Stimulated activated CD8-positive, alpha-beta memory T cell treated with anti-CD3 and anti-CD28 coated beads, Interleukin-12 subunit alpha, Interleukin-12 subunit beta, amount 100 ng/mL, for 24 hours (primary cell): ENCODE data around the gene FHIT.

Experiments used
- DNase-seq: peaks from one replicate; pipeline ENCODE4 v3.0.0-alpha.2; 2020; ENCODE audit errors: extremely low read depth

The FHIT gene

DNA sequence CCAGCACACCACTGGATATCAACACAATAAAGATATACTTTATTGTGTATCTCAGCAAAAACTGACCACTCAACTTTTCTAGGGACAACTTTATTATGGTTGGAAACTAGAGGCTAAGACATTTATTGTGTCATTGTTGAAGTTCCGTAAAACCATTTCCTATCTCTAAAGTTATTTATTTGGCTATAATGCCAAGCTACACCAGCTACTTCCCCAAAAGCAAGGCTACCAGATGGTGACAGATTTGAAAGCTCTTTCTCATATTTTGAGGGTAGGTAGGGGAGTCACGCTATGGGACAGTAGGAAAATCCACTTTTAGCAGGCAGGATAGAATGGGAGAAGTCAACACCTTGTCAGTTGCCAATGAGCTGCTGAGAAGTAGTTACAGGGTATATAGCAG lies 1366.8 kb downstream of the FHIT start:
- DNase-seq: no peak

DNA sequence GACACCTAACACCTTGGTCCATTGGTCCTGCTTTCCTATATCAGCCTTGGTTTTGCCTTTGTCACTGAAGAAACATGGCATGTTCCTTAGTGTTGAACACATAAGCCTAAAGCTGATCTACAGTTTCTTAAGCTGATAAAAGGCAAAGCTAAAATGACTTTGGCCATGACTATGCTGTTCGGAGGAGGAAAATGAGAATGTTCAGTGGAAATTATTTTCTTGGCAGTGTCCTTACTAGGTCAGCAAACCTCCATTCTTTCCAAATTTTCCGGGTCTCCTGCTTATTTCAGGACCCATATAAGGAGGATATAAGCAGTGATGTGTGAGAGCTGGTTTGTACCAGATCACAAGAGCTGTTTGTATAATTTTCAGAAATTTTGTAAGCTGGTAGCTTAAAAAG lies 1368.5 kb downstream of the FHIT start:
- no peak for DNase-seq

DNA sequence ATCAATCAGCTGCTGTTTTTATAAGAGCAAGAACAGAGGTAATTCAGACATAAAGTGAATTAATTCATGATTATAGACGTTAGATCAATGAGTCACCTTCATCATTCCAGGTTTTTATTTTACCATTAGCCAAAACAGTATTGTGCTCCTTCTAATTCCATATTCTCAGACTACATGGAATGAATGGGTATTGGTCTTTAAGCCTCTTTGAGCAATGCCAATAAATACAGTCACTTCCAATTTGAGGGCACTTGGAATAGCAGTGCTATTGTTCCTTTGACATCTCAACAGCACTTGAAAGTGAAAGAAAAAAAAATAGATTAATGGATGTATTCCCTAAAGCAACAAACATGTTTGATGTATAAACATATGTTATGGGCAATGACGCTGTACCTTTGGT lies 1370.5 kb downstream of the FHIT start:
- no peak for DNase-seq

GRCh38 chr3:59879031-59879581 lies 1372.1 kb downstream of the FHIT start:
- no peak for DNase-seq

GRCh38 chr3:59878038-59878427 lies 1373.2 kb downstream of the FHIT start:
- DNase-seq: no peak

DNA sequence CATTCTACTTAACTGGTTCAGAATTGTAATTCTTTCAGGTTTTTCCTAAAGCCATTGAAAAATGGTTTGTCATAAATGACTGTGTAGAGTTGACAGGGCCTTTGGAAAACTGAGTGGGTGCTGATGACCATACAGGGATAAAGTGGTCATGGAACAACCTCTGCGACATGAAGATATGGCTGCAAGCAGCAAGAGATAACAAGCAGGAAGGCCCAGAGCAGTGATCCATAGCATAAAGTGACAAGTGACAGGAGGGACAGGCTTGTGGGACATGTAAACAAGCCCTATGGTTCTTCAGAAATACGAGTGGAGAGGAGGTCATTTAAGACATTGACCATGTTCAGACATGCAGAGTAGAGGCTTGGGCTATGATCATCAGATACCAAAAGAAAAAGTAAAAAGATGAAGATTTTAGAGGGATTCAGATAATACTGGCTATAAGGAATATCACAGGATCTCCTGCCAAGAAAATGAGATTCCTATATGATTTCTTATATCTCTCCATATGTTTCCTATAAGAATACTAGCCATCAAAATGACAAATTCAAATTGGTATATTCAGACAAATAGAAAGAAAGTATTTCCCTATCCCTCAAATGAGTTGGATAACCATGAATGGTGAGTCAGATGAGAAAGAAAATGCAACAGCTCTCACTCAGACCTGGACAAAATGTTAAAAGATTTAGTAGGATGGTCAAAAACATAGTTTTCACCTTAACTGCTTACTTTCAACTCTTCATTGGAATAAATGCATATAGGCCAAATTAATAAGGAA lies 1373.8 kb downstream of the FHIT start:
- DNase-seq: no peak

GRCh38 chr3:59876533-59877062 lies 1374.7 kb downstream of the FHIT start:
- no peak for DNase-seq

DNA sequence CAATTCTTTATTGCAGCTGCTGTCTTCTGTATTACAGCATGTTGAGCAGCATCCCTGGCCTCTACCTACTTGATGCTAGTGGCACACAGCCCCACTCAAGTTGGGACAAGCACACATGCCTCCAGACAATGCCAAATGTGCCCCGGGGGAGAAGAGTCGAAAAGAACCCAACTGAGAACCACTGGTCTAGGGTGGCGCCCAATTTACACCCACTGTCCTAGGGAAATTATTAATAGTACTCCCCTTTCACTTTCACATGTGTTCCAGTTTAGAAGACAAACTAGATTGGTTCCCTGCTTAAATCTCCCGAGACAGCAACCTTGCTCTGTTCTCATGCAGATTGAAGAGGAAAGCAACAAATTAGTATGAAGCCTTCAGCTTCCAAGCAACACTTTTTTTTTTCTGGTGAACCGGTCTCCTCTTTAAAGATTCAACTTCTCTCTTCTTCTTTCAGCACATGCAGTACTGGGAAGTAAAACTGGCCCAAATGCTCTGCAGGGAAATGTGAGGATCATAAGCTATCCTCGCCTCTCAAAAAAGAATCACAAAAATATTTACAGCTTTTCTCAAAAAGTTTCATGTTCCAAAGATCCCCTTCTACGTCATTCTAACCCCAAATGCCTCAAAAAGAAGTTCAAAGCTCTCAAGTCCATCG lies 1377.5 kb downstream of the FHIT start:
- no peak for DNase-seq

- DNase-seq: no peak
Measured at GRCh38 chr3:59872128-59872527, 1379.1 kb downstream of the FHIT start.

DNA sequence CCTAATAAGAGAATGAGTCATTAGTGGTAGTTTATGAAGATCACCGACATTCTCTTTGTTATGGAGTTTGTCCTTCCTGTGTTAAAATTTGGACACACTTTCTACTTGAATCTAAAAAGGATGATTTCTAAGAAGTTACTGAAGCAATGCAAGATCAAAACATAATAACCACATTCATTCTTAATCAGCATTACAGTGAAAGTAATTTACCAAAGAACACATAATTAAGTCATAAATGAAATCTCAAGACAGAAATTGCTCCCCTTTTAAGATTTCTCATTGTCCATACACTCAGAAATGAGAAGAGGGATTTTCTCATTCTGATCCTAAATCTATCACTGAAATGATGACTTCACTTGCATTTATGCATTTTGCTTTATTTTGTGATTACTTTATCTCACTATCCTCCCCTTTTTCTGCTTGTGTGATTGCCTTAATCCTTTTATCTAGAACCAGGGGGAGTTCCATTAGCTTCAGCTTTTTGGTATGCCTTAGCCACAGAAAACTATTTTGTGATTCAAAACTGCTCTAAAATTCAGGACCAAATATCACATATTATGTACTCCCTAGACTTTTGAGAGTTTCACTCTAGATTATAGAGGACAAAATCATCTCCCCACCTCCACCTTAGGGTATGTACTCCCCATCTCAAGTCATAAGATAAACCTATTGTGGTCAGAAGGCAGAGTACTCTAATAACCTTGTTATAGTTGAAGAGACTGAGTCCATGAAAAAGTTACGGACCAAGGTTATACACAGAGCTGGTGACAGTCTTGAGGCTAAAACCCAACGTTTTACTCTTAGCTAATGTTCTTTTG lies 1383.9 kb downstream of the FHIT start:
- DNase-seq: no peak

GRCh38 chr3:59866076-59866475 lies 1385.2 kb downstream of the FHIT start:
- DNase-seq: no peak

- no peak for DNase-seq
Measured at GRCh38 chr3:59865351-59865750, 1385.9 kb downstream of the FHIT start.

DNA sequence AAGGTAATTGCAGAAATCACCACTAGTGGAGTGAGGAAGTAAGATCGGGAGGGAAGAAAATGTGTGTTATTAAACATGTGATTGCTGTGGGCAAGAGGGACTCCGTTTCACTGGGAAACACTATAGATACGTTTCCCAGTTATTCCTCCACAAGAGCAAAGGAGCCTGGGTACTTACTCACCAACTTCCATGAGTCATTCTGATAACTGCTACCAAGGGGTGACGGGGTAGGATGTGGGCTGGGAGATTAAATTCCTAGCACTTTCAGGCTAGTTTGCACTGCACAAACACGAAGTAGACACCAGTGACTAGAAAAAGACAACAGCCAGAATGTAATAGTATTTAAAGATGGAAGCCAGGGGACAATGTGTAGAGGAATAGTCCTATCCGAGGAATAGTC lies 1388.6 kb downstream of the FHIT start:
- no peak for DNase-seq

- peak; percentile 42 for DNase-seq
Measured at GRCh38 chr3:59857589-59858346, 1393.5 kb downstream of the FHIT start.

GRCh38 chr3:59856934-59857460 lies 1394.3 kb downstream of the FHIT start:
- no peak for DNase-seq

- DNase-seq: no peak
Measured at GRCh38 chr3:59854061-59854709, 1397.1 kb downstream of the FHIT start.

DNA sequence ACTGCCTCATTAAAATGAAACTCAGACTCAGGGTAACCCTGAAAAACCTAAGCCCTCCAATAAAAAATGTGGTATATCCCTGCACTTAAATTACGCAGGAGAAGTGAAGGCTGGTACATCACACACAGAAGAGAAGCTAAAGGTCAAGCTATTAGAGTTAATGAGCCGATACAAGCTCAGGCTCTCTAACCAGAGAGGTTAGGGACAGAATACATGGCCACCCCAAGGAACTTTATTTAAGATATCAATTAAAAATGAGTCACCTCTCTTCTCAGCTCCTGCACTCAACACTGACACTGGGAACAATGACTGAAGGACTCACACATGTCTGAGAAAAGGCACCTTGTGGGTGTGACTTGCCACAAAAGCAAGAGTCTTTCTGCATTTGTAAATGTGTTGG lies 1400.8 kb downstream of the FHIT start:
- no peak for DNase-seq

- DNase-seq: no peak
Measured at GRCh38 chr3:59845386-59845785, 1405.9 kb downstream of the FHIT start.

DNA sequence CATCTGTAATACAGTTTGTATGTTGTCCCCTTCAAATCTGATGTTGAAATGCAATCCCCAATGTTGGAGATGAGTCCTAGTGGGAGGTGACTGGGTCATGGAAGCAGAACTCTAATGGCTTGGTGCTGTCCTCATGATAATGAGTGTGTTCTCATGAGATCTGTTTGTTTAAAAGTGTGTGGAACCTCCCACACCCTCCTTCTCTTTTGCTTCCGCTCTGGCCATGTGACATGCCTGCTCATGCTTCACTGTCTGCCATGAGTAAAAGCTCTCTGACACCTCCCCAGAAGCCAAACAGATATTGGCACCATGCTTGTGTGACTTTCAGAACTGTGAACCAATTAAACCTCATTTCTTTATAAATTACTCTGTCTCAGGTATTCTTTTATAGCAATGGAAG lies 1407.4 kb downstream of the FHIT start:
- DNase-seq: no peak

DNA sequence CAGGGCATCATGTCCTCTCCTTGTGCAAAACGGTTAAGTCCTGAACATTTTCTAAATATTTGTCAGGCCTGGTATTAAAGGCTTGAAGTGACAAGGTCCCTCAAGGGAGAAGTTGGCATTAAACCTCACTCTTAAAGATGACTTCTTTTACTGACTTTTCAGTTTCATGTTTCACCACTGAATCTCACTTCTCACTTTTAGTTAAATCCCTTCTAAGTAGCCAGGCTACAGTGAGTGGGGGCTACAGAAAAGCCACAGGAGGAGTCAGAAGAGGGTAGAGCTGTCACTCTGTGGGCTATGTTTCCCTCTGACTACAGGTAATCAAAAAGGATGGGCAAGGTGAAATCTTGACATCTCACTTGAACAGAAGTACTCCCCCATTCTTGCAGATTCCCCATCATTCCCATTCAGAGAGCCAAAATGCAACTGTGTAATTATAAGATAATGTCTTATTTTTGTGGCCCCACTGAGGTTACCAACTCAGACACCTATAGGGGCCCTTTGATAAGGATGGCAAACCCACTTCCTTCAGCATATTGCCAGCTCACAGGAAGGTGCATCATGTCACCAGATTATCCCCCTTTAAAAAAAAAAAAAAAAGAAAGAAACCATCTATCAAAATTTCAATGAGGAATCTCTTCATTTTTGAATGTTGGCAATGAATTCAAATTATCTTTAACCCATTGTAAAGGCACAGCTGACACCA lies 1411.3 kb downstream of the FHIT start:
- DNase-seq: no peak
